T-helper 17 cell (primary cell): ENCODE measurements around the gene LTV1. TPM values are rescaled to one million over a fixed set of nuclear protein-coding genes. Genes with fewer than 3 reads are reported as not detected.
"Not testable (repeated sequence)": the region's sequence is repeated elsewhere in the genome, so short reads cannot be mapped to it uniquely, and the experiment has no call there.

Source experiments
- ATAC-seq: fragments of 150-1000 bp; cut with Tn5 transposase; 2 replicates; pipeline ENCODE4 v1.10.0; 2021; ENCODE audit warnings: mild to moderate bottlenecking, moderate library complexity
- DNase-seq, 3 donors: peaks; one replicate each; pipeline versions ENCODE4 v3.0.0 to v3.0.0-alpha.2; 2020 to 2021
- H3K9me3 ChIP-seq: one replicate; pipeline ENCODE4 v1.7.0; 2013; ENCODE audit warnings: low read length, mild to moderate bottlenecking; ENCODE audit not compliant: control insufficient read depth, poor library complexity, severe bottlenecking
- H3K27ac Mint-ChIP-seq: one replicate; pipeline ENCODE4 v1.8.0; 2022; ENCODE audit warnings: mild to moderate bottlenecking, moderate library complexity, mixed read lengths
- H3K27me3 Mint-ChIP-seq: one replicate; pipeline ENCODE4 v1.8.0; 2022; ENCODE audit warnings: mixed read lengths
- H3K36me3 Mint-ChIP-seq: one replicate; pipeline ENCODE4 v1.8.0; 2022; ENCODE audit warnings: low read depth, mixed read lengths
- H3K4me1 Mint-ChIP-seq: one replicate; pipeline ENCODE4 v1.8.0; 2022; ENCODE audit warnings: mild to moderate bottlenecking, mixed read lengths
- H3K4me3 Mint-ChIP-seq: one replicate; pipeline ENCODE4 v1.8.0; 2022; ENCODE audit warnings: mild to moderate bottlenecking, moderate library complexity, mixed read lengths
- total RNA-seq, 4 donors: library from RNA in 2 of 4; stranded (reverse) in 2 of 4; gene quantifications; one replicate each; pipeline ENCODE4 v1.2.3 and lab custom pipeline; 2022 to 2026

The LTV1 gene
- total RNA-seq, 2 donors from 2014 or later, result 19.1 to 24.4 TPM

- H3K27ac Mint-ChIP-seq, result no peak overlapping the region
- H3K4me3 Mint-ChIP-seq, result peak overlapping the region; percentile 3
- no peaks in the 10 kb centered on the region for H3K27me3 Mint-ChIP-seq
- H3K36me3 Mint-ChIP-seq, result peaks cover 21% of the 10 kb centered on the region
- H3K4me1 Mint-ChIP-seq, result peaks cover 3% of the 10 kb centered on the region
- no peak for DNase-seq
- no peak for ATAC-seq
- no peaks in the 10 kb centered on the region for H3K9me3 ChIP-seq
These were observed 14.5 kb downstream of the LTV1 start for GRCh38 chr6:143857651-143858050.

DNA sequence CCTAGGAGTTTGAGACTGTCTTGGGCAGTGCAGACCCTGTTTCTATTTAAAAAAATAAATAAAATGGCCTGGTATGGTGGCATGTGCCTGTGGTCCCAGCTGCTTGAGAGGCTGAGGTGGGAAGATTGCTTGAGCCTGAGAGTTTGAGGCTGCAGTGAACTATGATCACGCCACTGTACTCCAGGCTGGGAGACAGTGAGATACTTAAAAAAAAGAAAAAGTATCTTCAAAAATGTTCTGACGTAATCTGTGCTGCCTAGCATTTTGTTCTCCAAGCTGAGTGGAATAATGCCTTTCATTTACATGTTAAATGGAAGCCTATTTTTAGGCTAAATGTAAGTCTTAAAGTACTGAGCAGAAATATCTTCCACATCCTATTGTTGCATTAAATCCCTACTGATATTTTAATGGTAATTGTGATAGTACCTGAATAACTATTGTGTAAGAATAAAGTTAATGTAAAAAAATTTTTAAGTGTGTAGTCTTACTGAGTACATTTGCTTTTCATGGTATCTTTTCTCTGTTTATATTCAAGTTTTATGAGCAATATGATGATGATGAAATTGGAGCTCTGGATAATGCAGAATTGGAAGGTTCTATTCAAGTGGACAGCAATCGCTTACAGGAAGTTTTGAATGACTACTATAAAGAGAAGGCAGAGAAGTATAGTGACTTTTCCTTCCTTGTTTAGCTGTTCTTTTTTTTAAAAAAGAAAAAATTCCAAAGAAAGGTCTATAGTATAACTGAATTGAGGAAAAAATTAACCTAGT is 16.9 kb downstream of the LTV1 start:
- no peaks in the 10 kb centered on the region for H3K9me3 ChIP-seq
- DNase-seq (no peak), ATAC-seq (no peak)
- Mint-ChIP-seq H3K4me3 (no peak overlapping the region), H3K27me3 (no peaks in the 10 kb centered on the region), H3K4me1 (no peaks in the 10 kb centered on the region), H3K36me3 (peaks cover 22% of the 10 kb centered on the region), H3K27ac (no peak overlapping the region)

GRCh38 chr6:143863771-143864170 is 20.6 kb downstream of the LTV1 start:
- DNase-seq, result no peak
- no peaks in the 10 kb centered on the region for H3K27me3 Mint-ChIP-seq
- ATAC-seq, result no peak
- H3K4me1 Mint-ChIP-seq, result no peaks in the 10 kb centered on the region
- H3K9me3 ChIP-seq, result no peaks in the 10 kb centered on the region
- H3K36me3 Mint-ChIP-seq, result peaks cover 13% of the 10 kb centered on the region
- H3K4me3 Mint-ChIP-seq, result no peak overlapping the region
- no peak overlapping the region for H3K27ac Mint-ChIP-seq

- no peak within 1 kb of the TSS for H3K4me3 Mint-ChIP-seq
- peaks cover 13% of the 10 kb centered on the region for H3K36me3 Mint-ChIP-seq
- H3K4me1 Mint-ChIP-seq, result no peaks in the 10 kb centered on the region
- H3K27ac Mint-ChIP-seq, result no peak within 1 kb of the TSS
- H3K9me3 ChIP-seq, result no peaks in the 10 kb centered on the region
- no peaks in the 10 kb centered on the region for H3K27me3 Mint-ChIP-seq
- no peak for ATAC-seq
- DNase-seq, result no peak
These were observed 21.1 kb downstream of the LTV1 start, which contains the start of gene ZC2HC1B for GRCh38 chr6:143864234-143864633. Gene ZC2HC1B (plus strand): TSS chr6:143864474. CDS start chr6:143864540, 66 bp downstream.

- no peaks in the 10 kb centered on the region for H3K4me1 Mint-ChIP-seq
These were observed 24.1 kb downstream of the LTV1 start for GRCh38 chr6:143867236-143867635.

GRCh38 chr6:143868808-143869207 is 25.7 kb downstream of the LTV1 start:
- H3K9me3 ChIP-seq, H3K27me3 Mint-ChIP-seq, H3K36me3 Mint-ChIP-seq, H3K4me3 Mint-ChIP-seq, DNase-seq, H3K4me1 Mint-ChIP-seq, H3K27ac Mint-ChIP-seq, ATAC-seq: not testable (repeated sequence)

More at GRCh38 chr6:143867236-143867635, 24.1 kb downstream of the LTV1 start:
- ATAC-seq (no peak), DNase-seq (no peak)
- Mint-ChIP-seq H3K27ac (no peak overlapping the region), H3K36me3 (peaks cover 9% of the 10 kb centered on the region), H3K27me3 (no peaks in the 10 kb centered on the region), H3K4me3 (no peak overlapping the region)
- H3K9me3 ChIP-seq, result no peaks in the 10 kb centered on the region

GRCh38 chr6:143871202-143871730 is 28.1 kb downstream of the LTV1 start:
- not testable (repeated sequence) for H3K4me3 Mint-ChIP-seq, ATAC-seq, H3K9me3 ChIP-seq, H3K36me3 Mint-ChIP-seq, H3K27me3 Mint-ChIP-seq, H3K27ac Mint-ChIP-seq, DNase-seq, H3K4me1 Mint-ChIP-seq

DNA sequence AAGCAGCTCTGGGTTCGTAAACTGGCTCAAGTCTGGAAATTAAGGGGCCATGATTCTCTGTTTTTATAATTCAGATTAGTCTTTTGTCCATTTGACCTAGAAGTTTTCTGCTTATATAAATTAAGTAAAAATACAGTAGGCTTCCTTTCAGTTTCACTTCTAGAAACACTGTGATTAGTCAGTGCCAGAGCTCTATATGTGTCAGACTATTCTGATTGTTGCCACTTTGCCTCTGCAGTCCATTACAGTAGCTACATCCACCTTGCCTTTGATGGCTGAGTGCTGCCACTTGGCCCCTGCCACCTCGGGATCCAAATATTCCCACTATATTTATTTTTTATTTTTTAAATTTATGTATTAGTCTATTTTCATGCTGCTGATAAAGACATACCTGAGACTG is 29.1 kb downstream of the LTV1 start:
- H3K4me1 Mint-ChIP-seq, result no peaks in the 10 kb centered on the region
- no peaks in the 10 kb centered on the region for H3K9me3 ChIP-seq
- no peak for ATAC-seq
- no peak overlapping the region for H3K4me3 Mint-ChIP-seq
- peaks cover 3% of the 10 kb centered on the region for H3K36me3 Mint-ChIP-seq
- DNase-seq, result no peak
- H3K27ac Mint-ChIP-seq, result no peak overlapping the region
- no peaks in the 10 kb centered on the region for H3K27me3 Mint-ChIP-seq

- H3K27me3 Mint-ChIP-seq, H3K27ac Mint-ChIP-seq, H3K9me3 ChIP-seq, H3K4me1 Mint-ChIP-seq, H3K36me3 Mint-ChIP-seq, ATAC-seq, H3K4me3 Mint-ChIP-seq, DNase-seq: not testable (repeated sequence)
These were observed 30.5 kb downstream of the LTV1 start for GRCh38 chr6:143873600-143873999.

DNA sequence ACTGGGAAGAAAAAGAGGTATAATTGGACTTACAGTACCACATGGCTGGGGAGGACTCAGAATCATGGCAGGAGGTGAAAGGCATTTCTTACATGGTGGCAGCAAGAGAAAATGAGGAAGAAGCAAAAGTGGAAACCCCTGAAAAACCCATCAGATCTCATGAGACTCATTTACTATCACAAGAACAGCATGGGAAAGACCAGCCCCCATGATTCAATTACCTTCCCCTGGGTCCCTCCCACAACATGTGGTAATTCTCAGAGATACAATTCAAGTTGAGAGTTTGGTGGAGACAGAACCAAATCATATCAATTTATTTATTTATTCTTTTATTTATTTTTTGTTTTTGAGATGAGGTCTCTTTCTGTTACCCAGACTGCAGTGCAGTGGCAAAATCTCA is 31.4 kb downstream of the LTV1 start:
- H3K4me3 Mint-ChIP-seq, H3K27ac Mint-ChIP-seq: not testable (repeated sequence)

GRCh38 chr6:143877584-143878271 is 34.6 kb downstream of the LTV1 start:
- H3K9me3 ChIP-seq, result no peaks in the 10 kb centered on the region
- DNase-seq (no peak), ATAC-seq (no peak)
- peaks cover 3% of the 10 kb centered on the region for H3K36me3 Mint-ChIP-seq
- H3K27me3 Mint-ChIP-seq, result no peaks in the 10 kb centered on the region
- no peaks in the 10 kb centered on the region for H3K4me1 Mint-ChIP-seq
- H3K27ac Mint-ChIP-seq, result no peak overlapping the region
- H3K4me3 Mint-ChIP-seq, result no peak overlapping the region

More for the DNA sequence above, 31.4 kb downstream of the LTV1 start:
- DNase-seq, H3K36me3 Mint-ChIP-seq, H3K4me1 Mint-ChIP-seq, H3K27me3 Mint-ChIP-seq, H3K9me3 ChIP-seq, ATAC-seq: not testable (repeated sequence)

GRCh38 chr6:143878272-143878760 is 35.2 kb downstream of the LTV1 start:
- H3K36me3 Mint-ChIP-seq, result peaks cover 4% of the 10 kb centered on the region
- H3K27ac Mint-ChIP-seq, result no peak overlapping the region
- no peak for ATAC-seq
- no peaks in the 10 kb centered on the region for H3K4me1 Mint-ChIP-seq
- no peak overlapping the region for H3K4me3 Mint-ChIP-seq
- no peak for DNase-seq
- H3K27me3 Mint-ChIP-seq, result no peaks in the 10 kb centered on the region
- no peaks in the 10 kb centered on the region for H3K9me3 ChIP-seq

GRCh38 chr6:143880412-143880811 is 37.3 kb downstream of the LTV1 start:
- H3K9me3 ChIP-seq, result no peaks in the 10 kb centered on the region
- no peak overlapping the region for H3K27ac Mint-ChIP-seq
- H3K4me1 Mint-ChIP-seq, result no peaks in the 10 kb centered on the region
- peaks cover 2% of the 10 kb centered on the region for H3K36me3 Mint-ChIP-seq
- no peak for DNase-seq
- H3K27me3 Mint-ChIP-seq, result no peaks in the 10 kb centered on the region
- H3K4me3 Mint-ChIP-seq, result no peak overlapping the region
- no peak for ATAC-seq
